ENCODE measurements around the gene SLC6A8. TPM values are rescaled to one million over a fixed set of nuclear protein-coding genes. Genes with fewer than 3 reads are reported as not detected.

The SLC6A8 gene
- polyA plus RNA-seq, 3 donors from 2014 or later: 0.07 to 0.09 TPM; not detected in 1

- Mint-ChIP-seq H3K27ac (no peak overlapping the region), H3K4me3 (no peak overlapping the region), H3K4me1 (peaks cover 0 to 1% of the 10 kb centered on the region in 2 donors), H3K36me3 (no peaks in the 10 kb centered on the region), H3K9me3 (no peaks in the 10 kb centered on the region), H3K27me3 (ENCODE audit: low read depth in 3 of 3) (peaks cover 4 to 12% (median 5%) of the 10 kb centered on the region in 3 donors)
- DNase-seq: no peak
These were observed 43.2 kb upstream of the SLC6A8 start for GRCh38 chrX:153644356-153645125.

- Mint-ChIP-seq H3K4me3 (no peak overlapping the region), H3K27me3 (ENCODE audit: low read depth in 3 of 3) (peaks cover 4 to 12% (median 5%) of the 10 kb centered on the region in 3 donors), H3K4me1 (peaks cover 0 to 1% of the 10 kb centered on the region in 2 donors), H3K27ac (no peak overlapping the region), H3K9me3 (no peaks in the 10 kb centered on the region), H3K36me3 (no peaks in the 10 kb centered on the region)
- no peak for DNase-seq
These were observed 42.6 kb upstream of the SLC6A8 start for GRCh38 chrX:153645151-153645550.

- H3K27me3 Mint-ChIP-seq (ENCODE audit: low read depth in 3 of 3): peaks cover 4 to 12% (median 5%) of the 10 kb centered on the region in 3 donors
- no peak overlapping the region for H3K27ac Mint-ChIP-seq
- H3K9me3 Mint-ChIP-seq: no peaks in the 10 kb centered on the region
- H3K4me1 Mint-ChIP-seq: peaks cover 0 to 1% of the 10 kb centered on the region in 2 donors
- H3K36me3 Mint-ChIP-seq: no peaks in the 10 kb centered on the region
- no peak for DNase-seq
- no peak overlapping the region for H3K4me3 Mint-ChIP-seq
These were observed 41.7 kb upstream of the SLC6A8 start for GRCh38 chrX:153645921-153646488.

- Mint-ChIP-seq H3K36me3 (no peaks in the 10 kb centered on the region), H3K4me3 (peak within 1 kb of the TSS in 1 of 5 donors; percentile 21), H3K27ac (no peak within 1 kb of the TSS), H3K4me1 (peaks cover 0 to 1% of the 10 kb centered on the region in 2 donors), H3K27me3 (ENCODE audit: low read depth in 3 of 3) (peaks cover 4 to 14% (median 5%) of the 10 kb centered on the region in 3 donors), H3K9me3 (no peaks in the 10 kb centered on the region)
- DNase-seq: no peak
These were observed 40.9 kb upstream of the SLC6A8 start, which contains the start of gene DUSP9 for GRCh38 chrX:153646620-153647373. DUSP9 (plus strand) TSS chrX:153647203; CDS start chrX:153647954, 751 bp downstream.

GRCh38 chrX:153647461-153648357, 40.0 kb upstream of the SLC6A8 start:
- H3K27me3 Mint-ChIP-seq (ENCODE audit: low read depth in 3 of 3): peaks cover 5 to 19% (median 5%) of the 10 kb centered on the region in 3 donors
- peaks cover 0 to 1% of the 10 kb centered on the region in 2 donors for H3K4me1 Mint-ChIP-seq
- peak overlapping the region in 1 of 5 donors; percentile 21 for H3K4me3 Mint-ChIP-seq
- H3K9me3 Mint-ChIP-seq: no peaks in the 10 kb centered on the region
- DNase-seq: no peak
- no peak overlapping the region for H3K27ac Mint-ChIP-seq
- H3K36me3 Mint-ChIP-seq: no peaks in the 10 kb centered on the region

- no peak overlapping the region for H3K27ac Mint-ChIP-seq
These were observed 39.2 kb upstream of the SLC6A8 start for GRCh38 chrX:153648358-153649177.

GRCh38 chrX:153649178-153649914, 38.4 kb upstream of the SLC6A8 start:
- no peaks in the 10 kb centered on the region for H3K9me3 Mint-ChIP-seq
- H3K4me3 Mint-ChIP-seq: no peak overlapping the region
- peaks cover 0 to 1% of the 10 kb centered on the region in 2 donors for H3K4me1 Mint-ChIP-seq
- peak in 1 of 3 donors; percentile 17 for DNase-seq
- H3K27me3 Mint-ChIP-seq (ENCODE audit: low read depth in 3 of 3): peaks cover 5 to 17% (median 5%) of the 10 kb centered on the region in 3 donors
- no peaks in the 10 kb centered on the region for H3K36me3 Mint-ChIP-seq
- H3K27ac Mint-ChIP-seq: no peak overlapping the region

More at GRCh38 chrX:153648358-153649177, 39.2 kb upstream of the SLC6A8 start:
- DNase-seq: no peak
- Mint-ChIP-seq H3K4me3 (no peak overlapping the region), H3K4me1 (peaks cover 0 to 1% of the 10 kb centered on the region in 2 donors), H3K9me3 (no peaks in the 10 kb centered on the region), H3K36me3 (no peaks in the 10 kb centered on the region), H3K27me3 (ENCODE audit: low read depth in 3 of 3) (peaks cover 5 to 17% (median 5%) of the 10 kb centered on the region in 3 donors)

GRCh38 chrX:153649915-153650782, 37.6 kb upstream of the SLC6A8 start:
- Mint-ChIP-seq H3K27me3 (ENCODE audit: low read depth in 3 of 3) (peaks cover 3 to 17% (median 4%) of the 10 kb centered on the region in 3 donors), H3K4me3 (no peak overlapping the region), H3K4me1 (peaks cover 0 to 1% of the 10 kb centered on the region in 2 donors), H3K36me3 (no peaks in the 10 kb centered on the region), H3K9me3 (no peaks in the 10 kb centered on the region), H3K27ac (no peak overlapping the region)
- no peak for DNase-seq

- Mint-ChIP-seq H3K36me3 (no peaks in the 10 kb centered on the region), H3K27ac (no peak overlapping the region), H3K9me3 (no peaks in the 10 kb centered on the region), H3K27me3 (ENCODE audit: low read depth in 3 of 3) (peaks cover 0 to 12% (median 4%) of the 10 kb centered on the region in 3 donors), H3K4me1 (peaks cover 0 to 1% of the 10 kb centered on the region in 2 donors), H3K4me3 (no peak overlapping the region)
- no peak for DNase-seq
These were observed 36.8 kb upstream of the SLC6A8 start for GRCh38 chrX:153650959-153651358.

- no peak overlapping the region for H3K4me3 Mint-ChIP-seq
- no peaks in the 10 kb centered on the region for H3K36me3 Mint-ChIP-seq
- no peak for DNase-seq
These were observed 36.1 kb upstream of the SLC6A8 start for GRCh38 chrX:153651540-153652079.

GRCh38 chrX:153653556-153653955, 34.2 kb upstream of the SLC6A8 start:
- Mint-ChIP-seq H3K4me3 (no peak overlapping the region), H3K9me3 (no peaks in the 10 kb centered on the region), H3K27ac (no peak overlapping the region), H3K4me1 (no peaks in the 10 kb centered on the region), H3K36me3 (no peaks in the 10 kb centered on the region), H3K27me3 (ENCODE audit: low read depth in 3 of 3) (peaks cover 0 to 11% (median 4%) of the 10 kb centered on the region in 3 donors)
- no peak for DNase-seq

More at GRCh38 chrX:153651540-153652079, 36.1 kb upstream of the SLC6A8 start:
- H3K27ac Mint-ChIP-seq: no peak overlapping the region
- H3K4me1 Mint-ChIP-seq: peaks cover 0 to 1% of the 10 kb centered on the region in 2 donors
- no peaks in the 10 kb centered on the region for H3K9me3 Mint-ChIP-seq
- peaks cover 0 to 12% (median 4%) of the 10 kb centered on the region in 3 donors for H3K27me3 Mint-ChIP-seq (ENCODE audit: low read depth in 3 of 3)

Data from immature natural killer cell (primary cell).